ENCODE data around the gene PRAC1.

The PRAC1 gene

GRCh38 chr17:48681609-48682008 is 40.7 kb downstream of the PRAC1 start:
- Histone ChIP-seq H3K4me2 (ENCODE audit: low read depth, low read length, poor library complexity, severe bottlenecking) (no peak overlapping the region), H3K9ac (ENCODE audit: low read length) (no peak overlapping the region), H3K27ac (ENCODE audit: low read depth, low read length) (no peak overlapping the region), H3F3A (ENCODE audit: insufficient read depth) (no peaks in the 10 kb centered on the region), H4K20me1 (ENCODE audit: low read depth, low read length) (no peaks in the 10 kb centered on the region), H3K9me3 (ENCODE audit: insufficient read depth, low read length) (no peaks in the 10 kb centered on the region), H3K79me2 (ENCODE audit: insufficient read depth, low read length) (no peaks in the 10 kb centered on the region), H3K36me3 (ENCODE audit: low read length) (no peaks in the 10 kb centered on the region), H3K27me3 (ENCODE audit: low read length) (no peaks in the 10 kb centered on the region), H3K9me2 (replicated peaks; ENCODE audit: insufficient read depth, low read length) (no peaks in the 10 kb centered on the region), H3K4me3 (ENCODE audit: insufficient read depth, low read length, poor library complexity, severe bottlenecking) (no peak overlapping the region), H2AFZ (ENCODE audit: low read depth, low read length, severe bottlenecking) (no peak overlapping the region)
- TF ChIP-seq EZH2phosphoT487 (conservative IDR thresholded peaks at IDR 0.05; ENCODE audit: low read length): no peak
- no peak for TF ChIP-seq CTCF (IDR thresholded peaks at IDR 0.05; ENCODE audit: insufficient read depth, low read length, poor library complexity, severe bottlenecking)

- Histone ChIP-seq H3K27me3 (ENCODE audit: low read length) (no peaks in the 10 kb centered on the region), H3K36me3 (ENCODE audit: low read length) (no peaks in the 10 kb centered on the region), H3K9me2 (replicated peaks; ENCODE audit: insufficient read depth, low read length) (no peaks in the 10 kb centered on the region), H3K4me3 (ENCODE audit: insufficient read depth, low read length, poor library complexity, severe bottlenecking) (no peak overlapping the region), H4K20me1 (ENCODE audit: low read depth, low read length) (no peaks in the 10 kb centered on the region), H3K9me3 (ENCODE audit: insufficient read depth, low read length) (no peaks in the 10 kb centered on the region), H3K79me2 (ENCODE audit: insufficient read depth, low read length) (no peaks in the 10 kb centered on the region), H3K27ac (ENCODE audit: low read depth, low read length) (no peak overlapping the region), H2AFZ (ENCODE audit: low read depth, low read length, severe bottlenecking) (no peak overlapping the region), H3K9ac (ENCODE audit: low read length) (no peak overlapping the region), H3F3A (ENCODE audit: insufficient read depth) (no peaks in the 10 kb centered on the region), H3K4me2 (ENCODE audit: low read depth, low read length, poor library complexity, severe bottlenecking) (no peak overlapping the region)
- TF ChIP-seq CTCF (IDR thresholded peaks at IDR 0.05; ENCODE audit: insufficient read depth, low read length, poor library complexity, severe bottlenecking) (no peak), EZH2phosphoT487 (conservative IDR thresholded peaks at IDR 0.05; ENCODE audit: low read length) (no peak)
Measured at GRCh38 chr17:48679385-48680096, 42.8 kb downstream of the PRAC1 start.

- Histone ChIP-seq H3K79me2 (ENCODE audit: insufficient read depth, low read length) (no peaks in the 10 kb centered on the region), H3K27me3 (ENCODE audit: low read length) (no peaks in the 10 kb centered on the region), H3K9me2 (replicated peaks; ENCODE audit: insufficient read depth, low read length) (no peaks in the 10 kb centered on the region), H2AFZ (ENCODE audit: low read depth, low read length, severe bottlenecking) (peak overlapping the region; percentile 62), H4K20me1 (ENCODE audit: low read depth, low read length) (no peaks in the 10 kb centered on the region), H3K4me3 (ENCODE audit: insufficient read depth, low read length, poor library complexity, severe bottlenecking) (no peak overlapping the region), H3K36me3 (ENCODE audit: low read length) (no peaks in the 10 kb centered on the region), H3K4me2 (ENCODE audit: low read depth, low read length, poor library complexity, severe bottlenecking) (no peak overlapping the region), H3F3A (ENCODE audit: insufficient read depth) (no peaks in the 10 kb centered on the region), H3K27ac (ENCODE audit: low read depth, low read length) (no peak overlapping the region), H3K9me3 (ENCODE audit: insufficient read depth, low read length) (no peaks in the 10 kb centered on the region), H3K9ac (ENCODE audit: low read length) (no peak overlapping the region)
- TF ChIP-seq CTCF (IDR thresholded peaks at IDR 0.05; ENCODE audit: insufficient read depth, low read length, poor library complexity, severe bottlenecking): peak; percentile 91
- no peak for TF ChIP-seq EZH2phosphoT487 (conservative IDR thresholded peaks at IDR 0.05; ENCODE audit: low read length)
Measured at GRCh38 chr17:48678141-48678971, 44.0 kb downstream of the PRAC1 start.
